Endothelial cell of umbilical vein (primary cell): ENCODE results near the gene SLC4A2.

Experiments used
- EZH2 ChIP-seq: IDR thresholded peaks from 2 replicates; pipeline ENCODE4 v1.6.1; 2012; ENCODE audit warnings: borderline replicate concordance, low read depth, mild to moderate bottlenecking, moderate library complexity, low read length, inconsistent platforms; ENCODE audit not compliant: severe bottlenecking
- TF ChIP-seq, protein P1 (sequence below), 2 donors: IDR thresholded peaks; 1 replicate in 1 of 2; 2 replicates in 1 of 2; pipeline ENCODE4 v1.5.1; 2011; ENCODE audit warnings: low read length in 2 of 2, mild to moderate bottlenecking in 2 of 2, moderate library complexity in 2 of 2, control low read depth in 1 of 2, inconsistent platforms in 1 of 2, low read depth in 1 of 2; ENCODE audit not compliant: insufficient read depth in 1 of 2; ENCODE audit errors: extremely low read depth in 1 of 2

DNA sequence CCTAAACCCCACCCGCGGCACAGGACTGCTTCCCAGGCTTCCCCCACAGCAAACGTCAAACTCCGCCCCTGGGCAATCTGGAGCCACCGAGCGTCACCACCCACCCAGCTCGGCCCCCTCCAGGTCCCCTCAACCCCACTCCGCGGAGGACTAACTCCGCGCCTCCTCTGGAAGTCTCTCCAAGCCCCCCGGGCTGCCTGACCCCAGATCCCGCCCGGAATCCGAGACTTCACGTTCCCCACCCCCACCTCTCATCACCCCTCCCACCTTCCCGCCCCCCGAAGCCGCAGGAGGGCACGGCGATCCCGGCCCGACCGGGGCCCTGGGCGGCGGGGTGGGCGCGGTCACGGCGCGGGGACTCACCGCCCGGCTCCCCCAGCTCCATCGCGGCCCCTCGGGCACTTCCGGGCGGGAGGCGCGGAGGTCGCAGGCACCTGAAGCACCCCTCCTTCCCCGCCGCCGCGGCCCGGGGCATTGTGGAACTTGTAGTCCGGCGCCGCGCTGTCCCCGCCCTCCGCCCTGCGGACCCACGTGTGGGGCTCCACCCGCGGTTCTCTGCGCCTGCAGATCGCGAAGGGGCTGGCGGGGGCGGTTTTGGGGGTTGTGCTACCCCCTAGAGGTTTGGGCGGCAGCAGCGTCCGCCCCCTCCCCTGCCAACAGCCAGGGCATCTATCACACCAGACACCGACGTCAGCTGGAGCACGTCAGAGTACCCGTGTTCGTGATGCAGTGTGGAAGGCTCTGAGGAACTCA is 23.9 kb downstream of the SLC4A2 start, which contains the start of gene TMUB1:
- TF ChIP-seq, protein P1, sequence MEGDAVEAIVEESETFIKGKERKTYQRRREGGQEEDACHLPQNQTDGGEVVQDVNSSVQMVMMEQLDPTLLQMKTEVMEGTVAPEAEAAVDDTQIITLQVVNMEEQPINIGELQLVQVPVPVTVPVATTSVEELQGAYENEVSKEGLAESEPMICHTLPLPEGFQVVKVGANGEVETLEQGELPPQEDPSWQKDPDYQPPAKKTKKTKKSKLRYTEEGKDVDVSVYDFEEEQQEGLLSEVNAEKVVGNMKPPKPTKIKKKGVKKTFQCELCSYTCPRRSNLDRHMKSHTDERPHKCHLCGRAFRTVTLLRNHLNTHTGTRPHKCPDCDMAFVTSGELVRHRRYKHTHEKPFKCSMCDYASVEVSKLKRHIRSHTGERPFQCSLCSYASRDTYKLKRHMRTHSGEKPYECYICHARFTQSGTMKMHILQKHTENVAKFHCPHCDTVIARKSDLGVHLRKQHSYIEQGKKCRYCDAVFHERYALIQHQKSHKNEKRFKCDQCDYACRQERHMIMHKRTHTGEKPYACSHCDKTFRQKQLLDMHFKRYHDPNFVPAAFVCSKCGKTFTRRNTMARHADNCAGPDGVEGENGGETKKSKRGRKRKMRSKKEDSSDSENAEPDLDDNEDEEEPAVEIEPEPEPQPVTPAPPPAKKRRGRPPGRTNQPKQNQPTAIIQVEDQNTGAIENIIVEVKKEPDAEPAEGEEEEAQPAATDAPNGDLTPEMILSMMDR (IDR thresholded peaks at IDR 0.05; ENCODE audit: extremely low read depth in 1 of 2, insufficient read depth in 1 of 2, low read depth in 1 of 2, low read length in 2 of 2): no peak
- no peak for TF ChIP-seq EZH2
